Liver (tissue), 9 donors: ENCODE results near the gene KCNIP4. TPM values are rescaled to one million over a fixed set of nuclear protein-coding genes. Genes with fewer than 3 reads are reported as not detected.

Source experiments
- DNase-seq: peaks from one replicate; pipeline ENCODE4 v3.0.0-alpha.2; 2017; ENCODE audit warnings: low spot score
- H3K27ac ChIP-seq, 2 donors: one replicate each; pipeline ENCODE4 v1.7.0; 2013; ENCODE audit warnings: inconsistent platforms in 2 of 2, low read length in 2 of 2, control low read depth in 1 of 2, low read depth in 1 of 2, mild to moderate bottlenecking in 1 of 2
- H3K27me3 ChIP-seq, 4 donors: one replicate each; pipeline versions ENCODE4 v1.6.1 to v1.7.0; 2013; ENCODE audit warnings: low read length in 3 of 4, inconsistent platforms in 1 of 4, mild to moderate bottlenecking in 1 of 4, moderate library complexity in 1 of 4; ENCODE audit not compliant: control insufficient read depth in 4 of 4, insufficient read depth in 4 of 4
- H3K36me3 ChIP-seq, 4 donors: one replicate each; pipeline versions ENCODE4 v1.6.1 to v1.7.0; 2013; ENCODE audit warnings: low read length in 3 of 4, mild to moderate bottlenecking in 3 of 4, low read depth in 1 of 4, moderate library complexity in 1 of 4; ENCODE audit not compliant: control insufficient read depth in 4 of 4, insufficient read depth in 3 of 4
- H3K4me1 ChIP-seq, 4 donors: one replicate each; pipeline versions ENCODE4 v1.6.1 to v1.7.0; 2013; ENCODE audit warnings: low read length in 3 of 4, mild to moderate bottlenecking in 3 of 4, moderate library complexity in 1 of 4; ENCODE audit not compliant: control insufficient read depth in 4 of 4, insufficient read depth in 4 of 4
- H3K4me3 ChIP-seq, 3 donors: one replicate each; pipeline versions ENCODE4 v1.6.1 to v1.7.0; 2013; ENCODE audit warnings: low read length in 3 of 3, control low read depth in 1 of 3, low read depth in 1 of 3, mild to moderate bottlenecking in 1 of 3
- H3K9ac ChIP-seq, 2 donors: one replicate each; pipeline ENCODE4 v1.7.0; 2013; ENCODE audit warnings: low read length in 2 of 2, mild to moderate bottlenecking in 2 of 2, moderate library complexity in 2 of 2, control low read depth in 1 of 2, low read depth in 1 of 2
- H3K9me3 ChIP-seq, 4 donors: one replicate each; pipeline versions ENCODE4 v1.6.1 to v1.7.0; 2013; ENCODE audit warnings: low read length in 3 of 4; ENCODE audit not compliant: control insufficient read depth in 4 of 4
- EGR1 ChIP-seq, 2 donors: IDR thresholded peaks; 2 replicates each; pipeline ENCODE4 v1.6.1; 2016 to 2018; ENCODE audit warnings: antibody characterized with exemption in 2 of 2, low read depth in 2 of 2
- FOXA1 ChIP-seq: IDR thresholded peaks from 2 replicates; pipeline ENCODE4 v1.6.1; 2016; ENCODE audit warnings: antibody characterized with exemption
- FOXA2 ChIP-seq: IDR thresholded peaks from 2 replicates; pipeline ENCODE4 v1.6.1; 2016; ENCODE audit warnings: antibody characterized with exemption
- GABPA ChIP-seq, 2 donors: IDR thresholded peaks in 1 of 2; conservative IDR thresholded peaks in 1 of 2; 2 replicates each; pipeline ENCODE4 v1.6.1; 2016; ENCODE audit warnings: antibody characterized with exemption in 2 of 2, mild to moderate bottlenecking in 1 of 2, moderate library complexity in 1 of 2
- HNF4A ChIP-seq, 2 donors: conservative IDR thresholded peaks; 2 replicates each; pipeline ENCODE4 v1.6.1; 2016; ENCODE audit warnings: antibody characterized with exemption in 2 of 2, mild to moderate bottlenecking in 2 of 2
- HNF4G ChIP-seq: IDR thresholded peaks from 2 replicates; pipeline ENCODE4 v1.6.1; 2016; ENCODE audit warnings: antibody characterized with exemption
- JUND ChIP-seq, 2 donors: IDR thresholded peaks; 2 replicates each; pipeline ENCODE4 v1.6.1; 2016; ENCODE audit warnings: antibody characterized with exemption in 2 of 2
- NR2F2 ChIP-seq: IDR thresholded peaks from 2 replicates; pipeline ENCODE4 v1.6.1; 2016; ENCODE audit warnings: antibody characterized with exemption
- RAD21 ChIP-seq, 2 donors: IDR thresholded peaks; 2 replicates each; pipeline ENCODE4 v1.6.1; 2016; ENCODE audit warnings: antibody characterized with exemption in 2 of 2, mild to moderate bottlenecking in 2 of 2
- RXRA ChIP-seq, 2 donors: IDR thresholded peaks; 2 replicates each; pipeline ENCODE4 v1.6.1; 2017 to 2018; ENCODE audit warnings: antibody characterized with exemption in 2 of 2, mild to moderate bottlenecking in 1 of 2
- SP1 ChIP-seq: IDR thresholded peaks from 2 replicates; pipeline ENCODE4 v1.6.1; 2018; ENCODE audit warnings: antibody characterized with exemption, mild to moderate bottlenecking
- TAF1 ChIP-seq: conservative IDR thresholded peaks from 2 replicates; pipeline ENCODE4 v1.6.1; 2016; ENCODE audit warnings: antibody characterized with exemption, mild to moderate bottlenecking
- YY1 ChIP-seq: IDR thresholded peaks from 2 replicates; pipeline ENCODE4 v1.6.1; 2016; ENCODE audit warnings: antibody characterized with exemption, mild to moderate bottlenecking
- WGBS: extraction: QIAGEN DNeasy Blood & Tissue Kit; methylation state at CpG from one replicate; pipeline ENCODE4 v1.1.7; 2013; 5-methylcytosine and 5-hydroxymethylcytosine counted together
- polyA plus RNA-seq, 2 donors: library from polyadenylated mRNA; stranded (reverse) in 1 of 2; unstranded in 1 of 2; fragments of 200-250 nt in 1 of 2; fragments of >200 nt in 1 of 2; fragmentation: Nextera tagmentation in 1 of 2; extraction: Ambion mirVana in 1 of 2; gene quantifications; one replicate each; pipeline versions ENCODE4 v1.2.1 to v1.2.3, GENCODE V29; 2013 to 2015
- total RNA-seq, 2 donors: library from RNA; depleted of rRNA; stranded (reverse); fragments of >200 nt; gene quantifications; one replicate each; pipeline ENCODE4 v1.2.3, GENCODE V29; 2014
- TF ChIP-seq, protein P1 (sequence below): IDR thresholded peaks from 2 replicates; pipeline ENCODE4 v1.6.1; 2016; ENCODE audit warnings: antibody characterized with exemption, mild to moderate bottlenecking
- TF ChIP-seq, protein P2 (sequence below): IDR thresholded peaks from 2 replicates; pipeline ENCODE4 v1.6.1; 2016; ENCODE audit warnings: antibody characterized with exemption
- TF ChIP-seq, protein P3 (sequence below): IDR thresholded peaks from 2 replicates; pipeline ENCODE4 v1.6.1; 2016; ENCODE audit warnings: antibody characterized with exemption
- TF ChIP-seq, protein P4 (sequence below): fragments of 150-350 bp; IDR thresholded peaks from 2 replicates; pipeline ENCODE4 v1.5.1; 2017; ENCODE audit warnings: improper control_type of control experiment, low read depth, low read length; ENCODE audit not compliant: missing input control
- TF ChIP-seq, protein P5 (sequence below): IDR thresholded peaks from 2 replicates; pipeline ENCODE4 v1.6.1; 2016; ENCODE audit warnings: antibody characterized with exemption
- donor health status: healthy.
- donor health status: healthy.
- donor health status: healthy.
- donor health status: healthy.
- donor health status: healthy.

The KCNIP4 gene
- total and polyA plus RNA-seq, 4 donors: 0.08 to 0.14 TPM; not detected in 2

DNA sequence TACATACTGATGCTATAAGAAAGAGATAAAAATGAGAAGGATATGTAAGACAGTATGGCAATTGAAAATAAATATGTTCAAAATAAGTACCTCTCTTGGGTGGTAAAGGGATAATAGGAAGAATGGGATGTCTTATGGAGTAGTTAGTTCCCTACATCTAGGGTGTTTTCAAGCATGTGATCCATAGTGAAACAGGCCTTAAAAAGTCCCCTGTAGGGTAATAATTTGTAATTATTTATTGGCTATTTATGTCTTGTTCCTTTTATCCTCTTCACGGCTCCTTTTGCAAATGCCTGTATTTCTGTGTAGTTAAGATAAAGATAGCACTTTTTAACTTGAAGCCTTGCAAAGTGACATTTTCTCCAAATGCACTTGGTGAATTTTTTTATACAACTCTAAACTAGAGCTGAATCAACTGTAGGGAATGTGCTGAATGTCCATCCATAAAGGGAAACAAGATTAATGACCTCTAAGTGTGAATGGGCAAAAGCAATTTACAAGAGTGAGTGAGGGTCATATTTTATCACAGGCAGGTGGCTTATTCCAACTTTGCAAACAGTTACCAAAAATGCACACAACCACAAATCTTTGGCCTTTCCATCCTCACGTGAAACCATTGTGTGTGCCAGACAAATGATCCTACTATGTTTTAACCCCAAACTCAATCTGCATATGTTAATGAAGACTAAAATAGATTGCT is 299.0 kb downstream of the KCNIP4 start:
- Histone ChIP-seq H3K36me3 (no peaks in the 10 kb centered on the region), H3K27me3 (no peaks in the 10 kb centered on the region), H3K9ac (no peak overlapping the region), H3K27ac (no peak overlapping the region), H3K4me3 (no peak overlapping the region), H3K4me1 (no peaks in the 10 kb centered on the region), H3K9me3 (peaks cover 0 to 3% (median 0%) of the 10 kb centered on the region in 4 donors)
- no peak for DNase-seq
- TF ChIP-seq YY1 (no peak), FOXA2 (no peak), NR2F2 (no peak), EGR1 (IDR thresholded peaks at IDR 0.05; ENCODE audit: low read depth in 2 of 2) (no peak), RAD21 (IDR thresholded peaks at IDR 0.05) (no peak), HNF4G (no peak), HNF4A (conservative IDR thresholded peaks at IDR 0.05) (no peak), JUND (IDR thresholded peaks at IDR 0.05) (no peak), SP1 (no peak), TAF1 (no peak), GABPA (IDR thresholded peaks at IDR 0.05 in 1 of 2, conservative IDR thresholded peaks at IDR 0.05 in 1 of 2) (no peak), RXRA (IDR thresholded peaks at IDR 0.05) (no peak), FOXA1 (no peak)
- TF ChIP-seq, protein P1, sequence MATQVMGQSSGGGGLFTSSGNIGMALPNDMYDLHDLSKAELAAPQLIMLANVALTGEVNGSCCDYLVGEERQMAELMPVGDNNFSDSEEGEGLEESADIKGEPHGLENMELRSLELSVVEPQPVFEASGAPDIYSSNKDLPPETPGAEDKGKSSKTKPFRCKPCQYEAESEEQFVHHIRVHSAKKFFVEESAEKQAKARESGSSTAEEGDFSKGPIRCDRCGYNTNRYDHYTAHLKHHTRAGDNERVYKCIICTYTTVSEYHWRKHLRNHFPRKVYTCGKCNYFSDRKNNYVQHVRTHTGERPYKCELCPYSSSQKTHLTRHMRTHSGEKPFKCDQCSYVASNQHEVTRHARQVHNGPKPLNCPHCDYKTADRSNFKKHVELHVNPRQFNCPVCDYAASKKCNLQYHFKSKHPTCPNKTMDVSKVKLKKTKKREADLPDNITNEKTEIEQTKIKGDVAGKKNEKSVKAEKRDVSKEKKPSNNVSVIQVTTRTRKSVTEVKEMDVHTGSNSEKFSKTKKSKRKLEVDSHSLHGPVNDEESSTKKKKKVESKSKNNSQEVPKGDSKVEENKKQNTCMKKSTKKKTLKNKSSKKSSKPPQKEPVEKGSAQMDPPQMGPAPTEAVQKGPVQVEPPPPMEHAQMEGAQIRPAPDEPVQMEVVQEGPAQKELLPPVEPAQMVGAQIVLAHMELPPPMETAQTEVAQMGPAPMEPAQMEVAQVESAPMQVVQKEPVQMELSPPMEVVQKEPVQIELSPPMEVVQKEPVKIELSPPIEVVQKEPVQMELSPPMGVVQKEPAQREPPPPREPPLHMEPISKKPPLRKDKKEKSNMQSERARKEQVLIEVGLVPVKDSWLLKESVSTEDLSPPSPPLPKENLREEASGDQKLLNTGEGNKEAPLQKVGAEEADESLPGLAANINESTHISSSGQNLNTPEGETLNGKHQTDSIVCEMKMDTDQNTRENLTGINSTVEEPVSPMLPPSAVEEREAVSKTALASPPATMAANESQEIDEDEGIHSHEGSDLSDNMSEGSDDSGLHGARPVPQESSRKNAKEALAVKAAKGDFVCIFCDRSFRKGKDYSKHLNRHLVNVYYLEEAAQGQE: no peak
- TF ChIP-seq, protein P2, sequence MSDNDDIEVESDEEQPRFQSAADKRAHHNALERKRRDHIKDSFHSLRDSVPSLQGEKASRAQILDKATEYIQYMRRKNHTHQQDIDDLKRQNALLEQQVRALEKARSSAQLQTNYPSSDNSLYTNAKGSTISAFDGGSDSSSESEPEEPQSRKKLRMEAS: no peak
- TF ChIP-seq, protein P3, sequence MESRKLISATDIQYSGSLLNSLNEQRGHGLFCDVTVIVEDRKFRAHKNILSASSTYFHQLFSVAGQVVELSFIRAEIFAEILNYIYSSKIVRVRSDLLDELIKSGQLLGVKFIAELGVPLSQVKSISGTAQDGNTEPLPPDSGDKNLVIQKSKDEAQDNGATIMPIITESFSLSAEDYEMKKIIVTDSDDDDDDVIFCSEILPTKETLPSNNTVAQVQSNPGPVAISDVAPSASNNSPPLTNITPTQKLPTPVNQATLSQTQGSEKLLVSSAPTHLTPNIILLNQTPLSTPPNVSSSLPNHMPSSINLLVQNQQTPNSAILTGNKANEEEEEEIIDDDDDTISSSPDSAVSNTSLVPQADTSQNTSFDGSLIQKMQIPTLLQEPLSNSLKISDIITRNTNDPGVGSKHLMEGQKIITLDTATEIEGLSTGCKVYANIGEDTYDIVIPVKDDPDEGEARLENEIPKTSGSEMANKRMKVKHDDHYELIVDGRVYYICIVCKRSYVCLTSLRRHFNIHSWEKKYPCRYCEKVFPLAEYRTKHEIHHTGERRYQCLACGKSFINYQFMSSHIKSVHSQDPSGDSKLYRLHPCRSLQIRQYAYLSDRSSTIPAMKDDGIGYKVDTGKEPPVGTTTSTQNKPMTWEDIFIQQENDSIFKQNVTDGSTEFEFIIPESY: no peak
- TF ChIP-seq, protein P4, sequence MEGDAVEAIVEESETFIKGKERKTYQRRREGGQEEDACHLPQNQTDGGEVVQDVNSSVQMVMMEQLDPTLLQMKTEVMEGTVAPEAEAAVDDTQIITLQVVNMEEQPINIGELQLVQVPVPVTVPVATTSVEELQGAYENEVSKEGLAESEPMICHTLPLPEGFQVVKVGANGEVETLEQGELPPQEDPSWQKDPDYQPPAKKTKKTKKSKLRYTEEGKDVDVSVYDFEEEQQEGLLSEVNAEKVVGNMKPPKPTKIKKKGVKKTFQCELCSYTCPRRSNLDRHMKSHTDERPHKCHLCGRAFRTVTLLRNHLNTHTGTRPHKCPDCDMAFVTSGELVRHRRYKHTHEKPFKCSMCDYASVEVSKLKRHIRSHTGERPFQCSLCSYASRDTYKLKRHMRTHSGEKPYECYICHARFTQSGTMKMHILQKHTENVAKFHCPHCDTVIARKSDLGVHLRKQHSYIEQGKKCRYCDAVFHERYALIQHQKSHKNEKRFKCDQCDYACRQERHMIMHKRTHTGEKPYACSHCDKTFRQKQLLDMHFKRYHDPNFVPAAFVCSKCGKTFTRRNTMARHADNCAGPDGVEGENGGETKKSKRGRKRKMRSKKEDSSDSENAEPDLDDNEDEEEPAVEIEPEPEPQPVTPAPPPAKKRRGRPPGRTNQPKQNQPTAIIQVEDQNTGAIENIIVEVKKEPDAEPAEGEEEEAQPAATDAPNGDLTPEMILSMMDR: no peak
- TF ChIP-seq, protein P5, sequence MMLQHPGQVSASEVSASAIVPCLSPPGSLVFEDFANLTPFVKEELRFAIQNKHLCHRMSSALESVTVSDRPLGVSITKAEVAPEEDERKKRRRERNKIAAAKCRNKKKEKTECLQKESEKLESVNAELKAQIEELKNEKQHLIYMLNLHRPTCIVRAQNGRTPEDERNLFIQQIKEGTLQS: no peak
- 47% methylated on average over 2 of the region's 2 CpGs for WGBS
